Measurements from ENCODE around the gene DAB2IP.

- TF ChIP-seq CTCF (IDR thresholded peaks at IDR 0.05), result no peak
- TF ChIP-seq TEAD4 (CRISPR knock-in tag; IDR thresholded peaks at IDR 0.05), result no peak
- no peak for TF ChIP-seq MAX (CRISPR knock-in tag; IDR thresholded peaks at IDR 0.05)
- no peak for TF ChIP-seq E2F4 (CRISPR knock-in tag; IDR thresholded peaks at IDR 0.05; ENCODE audit: borderline replicate concordance, low read depth)
- TF ChIP-seq ZBTB43 (CRISPR knock-in tag; IDR thresholded peaks at IDR 0.05), result no peak
- TF ChIP-seq FOXP1 (CRISPR knock-in tag; IDR thresholded peaks at IDR 0.05; ENCODE audit: borderline replicate concordance), result no peak
- TF ChIP-seq FOXJ3 (CRISPR knock-in tag; IDR thresholded peaks at IDR 0.05; ENCODE audit: borderline replicate concordance), result no peak
- no peak for TF ChIP-seq IRF1 (CRISPR knock-in tag; IDR thresholded peaks at IDR 0.05)
- no peak for TF ChIP-seq CBFB (CRISPR knock-in tag; IDR thresholded peaks at IDR 0.05; ENCODE audit: low read depth)
These were observed 131.2 kb downstream of the DAB2IP start for GRCh38 chr9:121782514-121783110.
